ENCODE data around the gene COL4A6. TPM values are rescaled to one million over a fixed set of nuclear protein-coding genes. Genes with fewer than 3 reads are reported as not detected.

COL4A6 gene
- total RNA-seq, 3 donors from 2014 or later (not counting 1 experiment from before 2014, with no cell fraction given), result not detected

GRCh38 chrX:108167211-108167872 lies 270.9 kb downstream of the COL4A6 start:
- no peak for TF ChIP-seq CTCF (IDR thresholded peaks at IDR 0.05)

GRCh38 chrX:108165383-108166111 lies 272.7 kb downstream of the COL4A6 start:
- intact Hi-C loops (cut with micrococcal nuclease), result no loop called here
- no peak overlapping the region for H3K4me3 ChIP-seq (ENCODE audit: low read length)
- no peak for TF ChIP-seq CTCF (IDR thresholded peaks at IDR 0.05)

More at GRCh38 chrX:108167211-108167872, 270.9 kb downstream of the COL4A6 start:
- Mint-ChIP-seq H3K4me3 (no peak overlapping the region), H3K4me1 (no peaks in the 10 kb centered on the region), H3K27ac (no peak overlapping the region), H3K36me3 (no peaks in the 10 kb centered on the region), H3K9me3 (no peaks in the 10 kb centered on the region), H3K27me3 (ENCODE audit: low read depth in 2 of 2) (no peaks in the 10 kb centered on the region)
- no peaks in the 10 kb centered on the region for H3K4me1 ChIP-seq (ENCODE audit: control insufficient read depth, insufficient read depth, low read length)
- no peak overlapping the region for H3K4me3 ChIP-seq (ENCODE audit: low read length)
- intact Hi-C loops (cut with micrococcal nuclease), result no loop called here
- DNase-seq (no peak), ATAC-seq (no peak)
- H3K9me3 ChIP-seq (ENCODE audit: control insufficient read depth, insufficient read depth, low read length), result no peaks in the 10 kb centered on the region
- no peaks in the 10 kb centered on the region for H3K36me3 ChIP-seq (ENCODE audit: control insufficient read depth, insufficient read depth, low read length)
- no CpG with 5 or more reads among the region's 5 CpGs for WGBS (ENCODE audit: insufficient coverage)
- H3K27ac ChIP-seq (ENCODE audit: low read length), result no peak overlapping the region
- no peaks in the 10 kb centered on the region for H3K27me3 ChIP-seq (ENCODE audit: control insufficient read depth, insufficient read depth, low read length)

GRCh38 chrX:108163333-108164082 lies 274.7 kb downstream of the COL4A6 start:
- H3K27me3 ChIP-seq (ENCODE audit: control insufficient read depth, insufficient read depth, low read length), result no peaks in the 10 kb centered on the region
- no peaks in the 10 kb centered on the region for H3K9me3 ChIP-seq (ENCODE audit: control insufficient read depth, insufficient read depth, low read length)
- no peaks in the 10 kb centered on the region for H3K36me3 Mint-ChIP-seq
- no peak for DNase-seq
- no peaks in the 10 kb centered on the region for H3K36me3 ChIP-seq (ENCODE audit: control insufficient read depth, insufficient read depth, low read length)
- no peaks in the 10 kb centered on the region for H3K4me1 Mint-ChIP-seq
- intact Hi-C loops (cut with micrococcal nuclease), result no loop called here
- WGBS (ENCODE audit: insufficient coverage), result 95% methylated on average over 7 of the region's 7 CpGs
- H3K27ac Mint-ChIP-seq, result no peak overlapping the region
- ATAC-seq, result no peak
- H3K4me3 ChIP-seq (ENCODE audit: low read length), result no peak overlapping the region
- TF ChIP-seq CTCF (IDR thresholded peaks at IDR 0.05), result no peak
- H3K4me1 ChIP-seq (ENCODE audit: control insufficient read depth, insufficient read depth, low read length), result no peaks in the 10 kb centered on the region
- H3K27me3 Mint-ChIP-seq (ENCODE audit: low read depth in 2 of 2), result no peaks in the 10 kb centered on the region
- H3K4me3 Mint-ChIP-seq, result no peak overlapping the region
- no peak overlapping the region for H3K27ac ChIP-seq (ENCODE audit: low read length)
- H3K9me3 Mint-ChIP-seq, result no peaks in the 10 kb centered on the region

More at GRCh38 chrX:108165383-108166111, 272.7 kb downstream of the COL4A6 start:
- no peak overlapping the region for H3K27ac Mint-ChIP-seq
- 91% methylated on average over 7 of the region's 7 CpGs for whole genome bisulfite sequencing (ENCODE audit: insufficient coverage)
- DNase-seq (no peak), ATAC-seq (no peak)
- no peaks in the 10 kb centered on the region for H3K36me3 ChIP-seq (ENCODE audit: control insufficient read depth, insufficient read depth, low read length)
- no peaks in the 10 kb centered on the region for H3K27me3 Mint-ChIP-seq (ENCODE audit: low read depth in 2 of 2)
- H3K36me3 Mint-ChIP-seq, result no peaks in the 10 kb centered on the region
- no peaks in the 10 kb centered on the region for H3K9me3 Mint-ChIP-seq
- H3K9me3 ChIP-seq (ENCODE audit: control insufficient read depth, insufficient read depth, low read length), result no peaks in the 10 kb centered on the region
- no peak overlapping the region for H3K27ac ChIP-seq (ENCODE audit: low read length)
- no peaks in the 10 kb centered on the region for H3K4me1 ChIP-seq (ENCODE audit: control insufficient read depth, insufficient read depth, low read length)
- H3K4me3 Mint-ChIP-seq, result no peak overlapping the region
- H3K4me1 Mint-ChIP-seq, result no peaks in the 10 kb centered on the region
- H3K27me3 ChIP-seq (ENCODE audit: control insufficient read depth, insufficient read depth, low read length), result no peaks in the 10 kb centered on the region

All from natural killer cell (primary cell).